Calu3 (cell line): Measurements from ENCODE around the gene INTS6. TPM values are rescaled to one million over a fixed set of nuclear protein-coding genes. Genes with fewer than 3 reads are reported as not detected.
"Not testable (repeated sequence)": the region's sequence is repeated elsewhere in the genome, so short reads cannot be mapped to it uniquely, and the experiment has no call there.

Experiments used
- BruUV-seq: library from RNA; stranded (reverse); fragments of 400-500 nt; replicated peaks from 2 replicates; lab custom pipeline; 2021; lab: Mats Ljungman, UMichigan
- CTCF ChIA-PET: fragments of 300-600 bp; sonication (Branson Sonifier 250); formaldehyde crosslinking; loops from one replicate; lab custom pipeline; 2022; ENCODE audit warnings: antibody characterized with exemption; lab: Charles Lee
- DNase-seq: peaks from one replicate; pipeline ENCODE4 v3.0.0; 2022
- H3K27ac Mint-ChIP-seq: one replicate; pipeline ENCODE4 v1.8.0; 2022; ENCODE audit warnings: mixed read lengths; ENCODE audit not compliant: unreplicated experiment
- H3K27me3 Mint-ChIP-seq: one replicate; pipeline ENCODE4 v1.8.0; 2022; ENCODE audit warnings: mixed read lengths; ENCODE audit not compliant: unreplicated experiment
- H3K36me3 Mint-ChIP-seq: one replicate; pipeline ENCODE4 v1.8.0; 2022; ENCODE audit warnings: mild to moderate bottlenecking, moderate library complexity, mixed read lengths; ENCODE audit not compliant: insufficient read depth, unreplicated experiment
- H3K4me1 Mint-ChIP-seq: one replicate; pipeline ENCODE4 v1.8.0; 2022; ENCODE audit warnings: mild to moderate bottlenecking, low read depth, mixed read lengths; ENCODE audit not compliant: unreplicated experiment
- H3K4me3 Mint-ChIP-seq: one replicate; pipeline ENCODE4 v1.8.0; 2022; ENCODE audit warnings: mild to moderate bottlenecking, low read depth, moderate library complexity, mixed read lengths; ENCODE audit not compliant: unreplicated experiment
- H3K9me3 Mint-ChIP-seq: one replicate; pipeline ENCODE4 v1.8.0; 2022; ENCODE audit warnings: low read depth, mixed read lengths; ENCODE audit not compliant: unreplicated experiment
- CTCF ChIP-seq: fragments of 200-600 bp; IDR thresholded peaks from one replicate; pipeline ENCODE4 v1.8.0; 2022; ENCODE audit warnings: antibody characterized with exemption; ENCODE audit not compliant: unreplicated experiment
- intact Hi-C: fragments of 100-400 bp; cut with micrococcal nuclease; formaldehyde crosslinking; loops from one replicate; pipeline ENCODE4 v1.10.0; 2022; ENCODE audit not compliant: unreplicated experiment
- total RNA-seq: library from RNA; stranded (reverse); gene quantifications from 2 replicates; pipeline ENCODE4 v1.2.3, GENCODE V29; 2022

Gene INTS6
- total RNA-seq, 1 experiment from 2014 or later, result 25.3 TPM

GRCh38 chr13:51420681-51421490 is 31.9 kb downstream of the INTS6 start:
- CTCF ChIA-PET, result interaction anchor here (0.6 kb wide), 1 partner anchor 23 kb away, joined by 5 read pairs; no protein-coding TSS in a partner anchor
- no TSS peak for BruUV-seq
- H3K27me3 Mint-ChIP-seq, result no peaks in the 10 kb centered on the region
- H3K4me3 Mint-ChIP-seq, result no peak overlapping the region
- no peak for TF ChIP-seq CTCF
- H3K36me3 Mint-ChIP-seq, result no peaks in the 10 kb centered on the region
- DNase-seq, result no peak
- no peaks in the 10 kb centered on the region for H3K9me3 Mint-ChIP-seq
- no peak overlapping the region for H3K27ac Mint-ChIP-seq
- H3K4me1 Mint-ChIP-seq, result peaks cover 12% of the 10 kb centered on the region
- intact Hi-C loops, result no loop called here

- CTCF ChIA-PET, result no interaction called here
- H3K27me3 Mint-ChIP-seq, result no peaks in the 10 kb centered on the region
- H3K9me3 Mint-ChIP-seq, result no peaks in the 10 kb centered on the region
- no TSS peak for BruUV-seq
- no peaks in the 10 kb centered on the region for H3K36me3 Mint-ChIP-seq
- peaks cover 12% of the 10 kb centered on the region for H3K4me1 Mint-ChIP-seq
- no peak for DNase-seq
- H3K4me3 Mint-ChIP-seq, result no peak overlapping the region
- intact Hi-C loops, result no loop called here
- H3K27ac Mint-ChIP-seq, result no peak overlapping the region
- no peak for TF ChIP-seq CTCF
Observed at GRCh38 chr13:51419001-51419636, 33.7 kb downstream of the INTS6 start.

- intact Hi-C loops, result no loop called here
- CTCF ChIA-PET, result interaction anchor here (0.7 kb wide), 1 partner anchor 16 kb away, joined by 3 read pairs; no protein-coding TSS in a partner anchor
- Mint-ChIP-seq H3K27ac (no peak overlapping the region), H3K9me3 (no peaks in the 10 kb centered on the region), H3K4me3 (no peak overlapping the region), H3K4me1 (peaks cover 7% of the 10 kb centered on the region), H3K36me3 (no peaks in the 10 kb centered on the region), H3K27me3 (no peaks in the 10 kb centered on the region)
- no peak for DNase-seq
- no peak for TF ChIP-seq CTCF
- BruUV-seq, result no TSS peak
Observed at GRCh38 chr13:51417716-51418115, 35.1 kb downstream of the INTS6 start.

- intact Hi-C loops, result no loop called here
- no peak overlapping the region for H3K4me3 Mint-ChIP-seq
- CTCF ChIA-PET, result no interaction called here
- no peak for DNase-seq
- H3K4me1 Mint-ChIP-seq, result no peaks in the 10 kb centered on the region
- no peak overlapping the region for H3K27ac Mint-ChIP-seq
- no peaks in the 10 kb centered on the region for H3K9me3 Mint-ChIP-seq
- BruUV-seq, result no TSS peak
- no peak for TF ChIP-seq CTCF
- no peaks in the 10 kb centered on the region for H3K27me3 Mint-ChIP-seq
- no peaks in the 10 kb centered on the region for H3K36me3 Mint-ChIP-seq
Observed at GRCh38 chr13:51416107-51416506, 36.7 kb downstream of the INTS6 start.

GRCh38 chr13:51415339-51415738 is 37.5 kb downstream of the INTS6 start:
- H3K9me3 Mint-ChIP-seq, H3K4me1 Mint-ChIP-seq, intact Hi-C loops, BruUV-seq, H3K4me3 Mint-ChIP-seq, DNase-seq, H3K36me3 Mint-ChIP-seq, H3K27me3 Mint-ChIP-seq, H3K27ac Mint-ChIP-seq, CTCF ChIA-PET: not testable (repeated sequence)
